Measurements from ENCODE around the gene ARHGEF11. TPM values are rescaled to one million over a fixed set of nuclear protein-coding genes. Genes with fewer than 3 reads are reported as not detected.

ARHGEF11 gene
- total RNA-seq, 1 experiment from 2014 or later, result 41.1 TPM

GRCh38 chr1:157034137-157034800 lies 11.3 kb downstream of the ARHGEF11 start:
- H3K4me2 ChIP-seq (ENCODE audit: insufficient read depth, insufficient read length, low read length), result no peak overlapping the region
- WGBS (ENCODE audit: extremely low coverage, insufficient read length, low lambda C conversion rate), result no CpG with 5 or more reads among the region's 7 CpGs

More at GRCh38 chr1:157034137-157034800, 11.3 kb downstream of the ARHGEF11 start:
- Histone ChIP-seq H3K18ac (ENCODE audit: insufficient read length, low read depth, low read length) (no peak overlapping the region), H3K9ac (ENCODE audit: extremely low read depth, insufficient read length, low read length) (no peak overlapping the region), H2BK20ac (ENCODE audit: low read depth, low read length, poor library complexity, severe bottlenecking) (no peak overlapping the region), H3K23ac (ENCODE audit: insufficient read length, low read depth, low read length) (no peak overlapping the region), H2AK5ac (ENCODE audit: insufficient read length, low read length) (no peak overlapping the region), H2BK15ac (ENCODE audit: low read depth, low read length) (no peak overlapping the region), H3K56ac (ENCODE audit: insufficient read length, low read depth, low read length) (no peak overlapping the region), H2AFZ (ENCODE audit: low read length) (no peak overlapping the region), H4K20me1 (ENCODE audit: control insufficient read depth, insufficient read depth, insufficient read length) (no peaks in the 10 kb centered on the region), H2BK120ac (ENCODE audit: low read depth, low read length, poor library complexity, severe bottlenecking) (no peak overlapping the region), H3K27me3 (ENCODE audit: insufficient read depth, low read length) (no peaks in the 10 kb centered on the region), H3K14ac (ENCODE audit: insufficient read depth, low read length) (no peak overlapping the region), H2BK12ac (ENCODE audit: insufficient read length, low read depth, low read length) (no peak overlapping the region), H3T11ph (ENCODE audit: low read length) (no peak overlapping the region), H3K9me3 (ENCODE audit: control insufficient read depth, low read depth, low read length) (no peaks in the 10 kb centered on the region), H3K79me1 (ENCODE audit: insufficient read depth, low read depth, low read length, poor library complexity, severe bottlenecking) (peaks cover 6% of the 10 kb centered on the region), H4K8ac (replicated peaks; ENCODE audit: insufficient read length, low read depth, low read length) (no peak overlapping the region), H4K91ac (ENCODE audit: insufficient read length, low read depth, low read length) (no peak overlapping the region), H2BK5ac (ENCODE audit: insufficient read length, low read length) (no peak overlapping the region), H3K4ac (ENCODE audit: low read depth, low read length) (no peak overlapping the region), H3K27ac (ENCODE audit: insufficient read length, low read depth, low read length) (no peak overlapping the region), H3K79me2 (ENCODE audit: insufficient read depth, low read length) (peaks cover 6% of the 10 kb centered on the region; the same call in 1 of the 2 replicates), H3K4me1 (ENCODE audit: insufficient read depth, low read length) (no peaks in the 10 kb centered on the region), H4K5ac (ENCODE audit: insufficient read length, low read depth, low read length) (no peak overlapping the region), H3K23me2 (ENCODE audit: insufficient read length, low read depth, low read length, poor library complexity, severe bottlenecking) (no peaks in the 10 kb centered on the region)
- Mint-ChIP-seq H3K4me1 (peaks cover 28 to 33% of the 10 kb centered on the region in 2 experiments), H3K9me3 (no peaks in the 10 kb centered on the region), H3K4me3 (no peak overlapping the region), H3K27ac (peak overlapping the region in 1 of 3 experiments; percentile 78; a peak in 2 of 7 replicates), H3K27me3 (ENCODE audit: low read depth) (no peaks in the 10 kb centered on the region), H3K36me3 (ENCODE audit: insufficient read depth in 1 of 3, low read depth in 3 of 3) (peaks cover 0 to 5% (median 4%) of the 10 kb centered on the region in 3 experiments; a peak in 5 of 7 replicates)
- TF ChIP-seq CTCF (conservative IDR thresholded peaks at IDR 0.05), result no peak
- DNase-seq, result no peak

Measured in H9 (cell line).